IPS-18c (cell line): ENCODE data around the gene RPL19.

Experiments used
- H3K4me3 ChIP-seq: 2 replicates; pipeline ENCODE4 v1.7.0; 2013; ENCODE audit warnings: low read depth, mild to moderate bottlenecking, low read length, moderate library complexity; ENCODE audit not compliant: insufficient read depth
- H3K9me3 ChIP-seq: one replicate; pipeline ENCODE4 v1.6.1; 2013; ENCODE audit warnings: mild to moderate bottlenecking, low read length, moderate library complexity; ENCODE audit not compliant: control insufficient read depth, insufficient read depth

The RPL19 gene

GRCh38 chr17:39169101-39169500 is 31.0 kb upstream of the RPL19 start:
- no peak overlapping the region for H3K4me3 ChIP-seq
- no peaks in the 10 kb centered on the region for H3K9me3 ChIP-seq

GRCh38 chr17:39169518-39169917 is 30.6 kb upstream of the RPL19 start:
- Histone ChIP-seq H3K9me3 (no peaks in the 10 kb centered on the region), H3K4me3 (no peak overlapping the region)

- Histone ChIP-seq H3K4me3 (no peak overlapping the region), H3K9me3 (no peaks in the 10 kb centered on the region)
Observed at GRCh38 chr17:39170109-39170508, 30.0 kb upstream of the RPL19 start.

- Histone ChIP-seq H3K4me3 (no peak overlapping the region), H3K9me3 (no peaks in the 10 kb centered on the region)
Observed at GRCh38 chr17:39170558-39170957, 29.5 kb upstream of the RPL19 start.

DNA sequence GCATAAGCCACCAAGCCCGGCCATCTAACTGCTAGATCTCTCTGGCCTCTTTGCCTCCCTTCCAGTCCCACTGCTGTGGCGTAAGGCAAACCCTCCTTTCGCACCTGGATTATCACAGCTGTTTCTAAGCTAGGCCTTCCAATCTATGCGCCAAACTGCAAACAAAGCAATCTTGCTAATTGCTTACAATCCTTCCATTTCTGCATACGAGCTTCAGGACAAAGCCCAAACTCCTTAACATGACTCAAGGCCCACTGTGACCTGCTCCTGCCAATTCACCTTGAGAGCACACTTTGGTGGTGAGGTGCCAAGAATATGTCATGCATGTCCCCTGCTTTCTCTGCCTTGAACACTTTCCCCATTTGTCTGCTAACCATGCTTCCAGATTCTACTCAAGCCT is 28.1 kb upstream of the RPL19 start:
- no peak overlapping the region for H3K4me3 ChIP-seq

GRCh38 chr17:39173080-39173479 is 27.0 kb upstream of the RPL19 start:
- Histone ChIP-seq H3K9me3 (no peaks in the 10 kb centered on the region), H3K4me3 (no peak overlapping the region)

More for the DNA sequence above, 28.1 kb upstream of the RPL19 start:
- H3K9me3 ChIP-seq, result no peaks in the 10 kb centered on the region

GRCh38 chr17:39173526-39174274 is 26.4 kb upstream of the RPL19 start:
- H3K4me3 ChIP-seq, result no peak overlapping the region
- no peaks in the 10 kb centered on the region for H3K9me3 ChIP-seq

DNA sequence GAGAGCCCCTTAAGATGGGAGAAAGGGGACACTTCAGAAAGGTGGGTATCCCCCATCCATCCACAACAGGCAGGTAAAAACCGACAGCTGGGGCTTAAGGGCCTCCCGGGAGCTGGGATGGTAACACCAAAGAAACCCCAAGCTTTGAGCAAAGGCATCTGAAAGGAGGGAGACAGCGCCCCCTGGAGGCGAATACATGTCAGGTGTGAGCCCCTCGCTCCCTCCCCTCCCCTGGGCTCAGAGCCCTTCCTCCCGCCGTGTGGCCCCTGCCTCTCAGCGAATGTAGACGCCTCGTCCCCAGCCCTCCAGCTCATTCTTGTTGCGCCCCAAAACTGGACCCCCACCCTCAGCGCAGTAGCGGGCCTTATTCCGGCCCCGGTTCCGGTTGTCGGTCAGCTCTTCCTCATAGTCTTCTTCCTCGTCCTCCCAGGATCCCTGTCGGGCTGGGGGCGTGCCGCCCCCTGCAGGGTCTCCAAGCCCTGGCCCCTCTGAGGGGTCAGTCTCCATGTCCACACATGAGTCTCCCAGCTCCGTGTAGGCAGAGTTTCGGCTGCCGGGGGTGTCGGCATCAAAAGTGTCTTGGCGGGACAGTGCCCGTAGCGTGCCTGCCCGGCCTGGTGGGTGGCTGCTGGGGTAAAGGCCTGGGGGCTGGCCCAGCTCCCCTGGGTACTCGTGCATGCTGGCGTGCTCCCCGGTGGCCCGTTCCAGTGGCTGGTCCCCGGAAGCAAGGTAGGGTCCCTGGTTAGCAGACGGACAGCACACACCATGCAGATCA is 25.0 kb upstream of the RPL19 start:
- no peaks in the 10 kb centered on the region for H3K9me3 ChIP-seq
- no peak overlapping the region for H3K4me3 ChIP-seq

- H3K4me3 ChIP-seq, result no peak overlapping the region
- H3K9me3 ChIP-seq, result no peaks in the 10 kb centered on the region
Observed at GRCh38 chr17:39175695-39176093, 24.4 kb upstream of the RPL19 start.

DNA sequence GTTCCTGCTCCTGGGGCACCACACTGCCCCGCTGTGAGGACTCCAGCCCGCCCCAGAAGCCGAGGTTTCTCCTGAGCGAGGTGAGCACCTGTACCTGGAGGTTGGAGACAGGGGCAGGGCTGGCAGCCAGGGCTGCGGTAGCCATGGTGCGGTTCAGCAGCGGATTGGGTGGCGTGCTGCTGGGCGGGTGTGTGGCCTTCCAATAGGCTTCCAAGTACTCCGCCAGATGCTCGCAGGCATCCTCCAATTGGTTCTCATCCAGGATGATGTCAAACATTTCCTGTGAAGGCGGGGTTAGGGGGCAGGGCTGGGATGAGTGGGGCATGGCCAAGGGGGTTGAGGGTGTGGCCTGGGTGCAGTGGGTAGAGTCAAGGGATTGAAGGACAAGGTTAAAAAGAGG is 22.8 kb upstream of the RPL19 start:
- Histone ChIP-seq H3K4me3 (no peak overlapping the region), H3K9me3 (no peaks in the 10 kb centered on the region)

DNA sequence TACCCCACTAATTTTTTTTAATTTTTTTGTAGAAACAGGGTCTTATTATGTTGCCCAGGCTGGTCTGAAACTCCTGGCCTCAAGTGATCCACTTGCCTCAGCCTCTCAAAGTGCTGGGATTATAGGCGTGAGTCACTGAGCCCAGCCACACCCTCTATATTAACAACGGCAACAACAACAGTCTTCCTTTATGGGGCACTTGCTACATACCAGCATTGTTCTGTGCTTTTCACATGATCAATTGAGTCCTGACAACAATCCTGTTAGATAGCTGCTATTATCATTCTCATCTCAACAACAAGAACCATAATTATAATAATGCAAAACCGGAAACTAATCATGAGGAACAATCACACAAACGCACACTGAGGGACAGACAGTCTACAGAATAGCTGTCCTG is 21.5 kb upstream of the RPL19 start:
- Histone ChIP-seq H3K4me3 (no peak overlapping the region), H3K9me3 (no peaks in the 10 kb centered on the region)

- Histone ChIP-seq H3K4me3 (no peak overlapping the region), H3K9me3 (no peaks in the 10 kb centered on the region)
Observed at GRCh38 chr17:39181303-39181702, 18.8 kb upstream of the RPL19 start.

DNA sequence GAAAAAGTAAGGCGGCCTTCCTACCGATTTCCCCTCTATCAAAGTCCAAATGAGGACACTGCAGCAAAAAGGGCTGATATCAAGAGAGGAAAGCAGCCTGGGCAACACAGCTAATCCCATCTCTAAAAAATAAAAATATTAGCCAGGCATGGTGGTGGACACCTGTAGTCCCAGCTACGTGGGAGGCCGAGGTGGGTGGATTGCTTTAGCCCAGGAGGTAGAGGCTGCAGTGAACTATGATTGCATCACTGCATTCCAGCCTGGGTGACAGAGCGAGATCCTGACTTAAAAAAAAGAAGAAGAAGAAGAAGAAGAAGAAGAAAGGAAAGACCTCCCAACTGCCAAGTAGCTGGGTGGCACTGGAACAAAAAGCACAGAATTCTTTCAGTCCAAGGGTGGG is 17.0 kb upstream of the RPL19 start:
- Histone ChIP-seq H3K4me3 (no peak overlapping the region), H3K9me3 (no peaks in the 10 kb centered on the region)

DNA sequence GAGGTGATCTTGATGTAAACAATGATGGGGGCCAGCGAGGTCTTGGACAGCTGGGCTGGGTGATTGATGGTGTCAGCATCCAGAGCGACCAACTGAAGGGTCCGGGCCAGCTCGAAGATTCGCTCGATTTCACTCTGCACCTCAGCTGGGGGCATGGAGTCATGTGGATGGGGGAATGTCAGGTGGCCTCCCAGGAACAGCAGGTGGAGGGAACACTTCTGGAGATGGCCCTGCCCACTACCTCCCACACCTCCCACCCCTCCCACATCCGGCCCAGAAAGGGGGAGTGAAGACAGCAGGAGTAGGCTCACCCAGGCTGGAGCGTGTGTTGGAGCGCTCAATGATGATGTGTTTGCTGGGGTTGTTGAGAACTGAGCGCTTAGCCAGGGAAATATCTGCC is 16.4 kb upstream of the RPL19 start:
- Histone ChIP-seq H3K4me3 (no peak overlapping the region), H3K9me3 (no peaks in the 10 kb centered on the region)

DNA sequence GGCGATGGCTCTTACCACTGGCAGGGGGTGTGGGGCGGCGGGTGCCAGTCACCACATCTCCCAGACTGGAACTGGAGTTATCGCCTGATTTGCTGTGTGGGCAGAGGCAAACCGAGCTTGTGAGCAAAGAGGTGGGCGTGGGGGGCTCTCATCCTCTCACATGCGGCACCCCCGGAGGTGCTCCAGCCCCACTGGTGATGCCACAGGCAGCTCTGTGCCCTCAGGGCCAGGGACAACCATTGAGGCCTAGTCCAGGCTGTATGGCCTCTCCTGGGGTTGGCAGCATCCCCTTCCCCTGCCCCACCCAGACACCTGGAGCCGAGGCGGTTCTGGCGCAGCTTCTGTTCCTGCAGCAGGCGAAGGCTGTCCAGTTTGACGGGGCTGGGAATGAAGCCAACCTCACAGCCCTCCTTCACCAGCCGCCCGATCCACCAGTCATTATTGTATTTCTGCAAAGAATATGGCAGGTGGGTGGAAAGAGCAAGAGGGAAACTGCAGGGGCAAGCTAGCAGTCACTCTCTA is 13.5 kb upstream of the RPL19 start:
- no peak overlapping the region for H3K4me3 ChIP-seq
- no peaks in the 10 kb centered on the region for H3K9me3 ChIP-seq

DNA sequence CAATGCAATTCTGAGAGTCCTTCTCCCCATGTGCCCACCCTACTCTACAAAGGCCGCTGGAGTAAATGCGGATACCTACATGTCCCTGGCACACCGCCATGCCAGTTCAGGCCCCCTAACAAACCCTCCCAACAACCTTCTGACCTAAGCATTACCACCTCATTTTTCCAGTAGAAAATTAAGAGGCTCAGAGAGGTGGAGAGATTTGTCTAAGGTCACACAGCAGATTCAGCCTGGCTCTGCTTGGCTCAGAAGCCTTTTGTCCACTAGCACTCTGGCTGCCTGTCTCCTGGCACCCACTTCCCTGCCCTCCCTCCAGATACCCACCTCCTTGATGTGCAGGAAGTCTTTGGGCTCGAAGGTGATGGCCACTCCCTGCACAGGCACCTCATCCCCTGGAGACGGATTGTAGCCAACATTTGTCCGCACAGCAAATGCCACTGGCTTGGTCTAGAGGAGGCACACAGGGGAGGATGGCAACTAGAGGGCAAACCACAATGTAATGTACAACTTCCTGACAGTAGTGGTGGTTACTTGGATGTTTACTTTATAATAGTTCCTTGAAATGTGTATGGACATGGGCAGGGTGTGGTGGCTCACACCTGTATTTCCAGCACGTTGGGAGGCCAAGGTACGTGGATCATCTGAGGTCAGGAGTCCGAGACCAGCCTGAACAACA is 12.8 kb upstream of the RPL19 start:
- H3K4me3 ChIP-seq, result no peak overlapping the region

GRCh38 chr17:39191750-39192510 is 8.2 kb upstream of the RPL19 start:
- Histone ChIP-seq H3K9me3 (no peaks in the 10 kb centered on the region), H3K4me3 (no peak overlapping the region)

More for the DNA sequence above, 12.8 kb upstream of the RPL19 start:
- no peaks in the 10 kb centered on the region for H3K9me3 ChIP-seq
